Stimulated activated CD4-positive, alpha-beta T cell treated with anti-CD3 and anti-CD28 coated beads, Interleukin-12 subunit alpha, Interleukin-12 subunit beta, amount 100 ng/mL, for 4 hours (primary cell): ENCODE data around the gene B3GNT7.
"Not testable (repeated sequence)": the region's sequence is repeated elsewhere in the genome, so short reads cannot be mapped to it uniquely, and the experiment has no call there.

Source experiments
- DNase-seq: peaks from one replicate; pipeline ENCODE4 v3.0.0-alpha.2; 2020

Gene B3GNT7

GRCh38 chr2:231395188-231396057 lies at the start of gene B3GNT7:
TSS of gene B3GNT7 (plus strand) at chr2:231395710. CDS start at chr2:231395804, 94 bp downstream.
- no peak for DNase-seq

GRCh38 chr2:231347081-231347480 lies 48.4 kb upstream of the B3GNT7 start:
- DNase-seq, result no peak

- no peak for DNase-seq
These were observed 47.9 kb upstream of the B3GNT7 start for GRCh38 chr2:231347638-231348037.

- no peak for DNase-seq
These were observed 47.3 kb upstream of the B3GNT7 start for GRCh38 chr2:231348173-231348572.

GRCh38 chr2:231348704-231349373 lies 46.7 kb upstream of the B3GNT7 start:
- DNase-seq, result no peak

GRCh38 chr2:231349374-231349735 lies 46.2 kb upstream of the B3GNT7 start:
- DNase-seq, result not testable (repeated sequence)

GRCh38 chr2:231351648-231352047 lies 43.9 kb upstream of the B3GNT7 start:
- no peak for DNase-seq

- DNase-seq, result no peak
These were observed 42.0 kb upstream of the B3GNT7 start for GRCh38 chr2:231353469-231353868.

GRCh38 chr2:231355508-231356465 lies 39.7 kb upstream of the B3GNT7 start:
- DNase-seq, result no peak

- DNase-seq, result no peak
These were observed 39.1 kb upstream of the B3GNT7 start for GRCh38 chr2:231356466-231356844.

GRCh38 chr2:231357048-231357447 lies 38.5 kb upstream of the B3GNT7 start:
- no peak for DNase-seq

- DNase-seq, result no peak
These were observed 37.6 kb upstream of the B3GNT7 start for GRCh38 chr2:231357931-231358330.

- DNase-seq, result no peak
These were observed 36.1 kb upstream of the B3GNT7 start for GRCh38 chr2:231359441-231359840.

- DNase-seq, result no peak
These were observed 35.6 kb upstream of the B3GNT7 start for GRCh38 chr2:231359948-231360347.

GRCh38 chr2:231360401-231360800 lies 35.1 kb upstream of the B3GNT7 start:
- DNase-seq, result no peak

GRCh38 chr2:231360881-231361371 lies 34.6 kb upstream of the B3GNT7 start:
- DNase-seq, result no peak

GRCh38 chr2:231361701-231362554 lies 33.6 kb upstream of the B3GNT7 start:
- no peak for DNase-seq

- no peak for DNase-seq
These were observed 32.8 kb upstream of the B3GNT7 start for GRCh38 chr2:231362555-231363184.

GRCh38 chr2:231364061-231364460 lies 31.4 kb upstream of the B3GNT7 start:
- DNase-seq, result no peak

GRCh38 chr2:231364961-231365810 lies 30.3 kb upstream of the B3GNT7 start:
- no peak for DNase-seq
